ENCODE results near the gene UTRN.

The UTRN gene

DNA sequence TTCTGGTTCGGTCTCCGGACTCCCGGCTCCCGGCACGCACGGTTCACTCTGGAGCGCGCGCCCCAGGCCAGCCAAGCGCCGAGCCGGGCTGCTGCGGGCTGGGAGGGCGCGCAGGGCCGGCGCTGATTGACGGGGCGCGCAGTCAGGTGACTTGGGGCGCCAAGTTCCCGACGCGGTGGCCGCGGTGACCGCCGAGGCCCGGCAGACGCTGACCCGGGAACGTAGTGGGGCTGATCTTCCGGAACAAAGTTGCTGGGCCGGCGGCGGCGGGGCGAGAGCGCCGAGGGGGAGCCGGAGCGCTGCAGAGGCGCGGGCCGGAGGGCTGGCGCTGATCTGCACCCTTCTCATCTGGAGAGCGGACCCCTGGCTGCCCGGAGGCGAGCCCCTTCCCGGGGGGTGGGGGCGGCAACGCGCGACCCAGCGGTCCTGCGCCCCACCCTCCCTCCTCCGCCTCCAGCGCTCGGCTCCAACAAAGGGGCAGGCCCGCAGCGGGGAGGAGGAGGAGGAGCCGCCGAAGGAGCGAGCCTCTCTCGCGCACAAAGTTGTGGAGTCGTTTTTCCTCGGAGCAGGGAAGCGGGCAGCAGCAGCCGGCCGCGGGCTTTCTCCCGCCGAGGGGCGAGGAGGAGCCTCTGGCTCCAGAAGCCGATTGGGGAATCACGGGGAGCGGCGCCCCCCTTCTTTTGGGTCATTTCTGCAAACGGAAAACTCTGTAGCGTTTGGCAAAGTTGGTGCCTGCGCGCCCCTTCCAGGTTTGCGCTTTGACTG, at the start of gene UTRN:
Gene UTRN, plus strand, starts transcription at position 553 of the 765 bp plus-strand sequence. CDS start 6,494 bp downstream, outside the sequence.
- peak; percentile 70 for DNase-seq

DNA sequence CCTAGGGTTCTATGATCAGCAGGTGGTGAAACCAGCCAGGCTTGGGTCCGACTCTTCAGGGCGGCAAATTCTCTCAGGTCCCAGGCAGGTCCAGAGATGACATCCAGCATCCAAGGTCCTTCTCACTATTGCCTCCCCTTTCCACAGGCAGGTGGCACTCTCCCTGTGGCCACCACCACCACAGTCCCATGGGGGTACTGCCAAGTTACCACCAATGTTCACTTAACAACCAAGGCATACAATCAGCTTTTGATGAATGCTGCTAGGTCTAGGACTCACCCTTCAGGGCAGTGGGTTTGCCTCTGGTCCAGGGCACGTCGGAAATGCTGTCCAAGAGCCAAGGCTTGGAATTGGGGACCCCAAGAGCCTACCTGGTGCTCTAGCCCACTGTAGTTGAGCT, 40.4 kb upstream of the UTRN start:
- DNase-seq, result no peak

DNA sequence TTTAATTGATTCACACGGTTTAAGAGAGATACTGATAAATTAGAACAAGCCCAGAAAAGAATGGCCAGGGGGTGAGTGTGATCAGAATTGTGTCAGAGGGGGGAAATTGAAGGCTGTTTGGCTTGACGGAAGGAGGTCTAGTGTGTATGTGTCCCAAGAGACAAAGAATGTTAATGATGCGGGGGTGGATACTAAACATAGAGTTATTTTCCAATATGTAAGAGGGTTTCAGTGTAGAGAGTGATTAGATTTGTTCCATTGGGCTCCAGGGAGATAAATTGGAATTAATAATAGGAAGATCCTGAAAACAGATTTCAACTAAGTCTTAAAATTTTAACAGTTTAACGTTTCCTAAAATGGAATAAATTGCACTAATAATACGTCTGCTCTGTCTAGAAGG, 38.1 kb upstream of the UTRN start:
- no peak for DNase-seq

DNA sequence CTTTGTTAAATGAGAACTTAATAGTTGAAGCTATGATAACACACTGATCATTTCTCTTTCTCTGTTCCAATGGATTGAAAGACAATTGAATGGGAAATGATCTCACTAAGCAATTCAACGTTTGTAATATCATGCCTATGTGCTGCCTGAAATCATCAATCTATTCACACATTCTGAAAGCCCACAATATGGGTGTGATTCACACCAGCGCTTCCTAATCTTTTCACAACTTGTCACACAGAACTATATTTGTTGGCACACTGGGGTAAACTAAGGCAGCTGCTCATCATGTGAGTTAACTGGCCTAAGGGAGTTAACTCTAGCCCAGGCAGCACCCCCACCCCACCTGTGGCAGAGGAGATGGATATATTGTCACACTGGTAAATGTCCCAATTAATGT, 37.1 kb upstream of the UTRN start:
- DNase-seq, result no peak

DNA sequence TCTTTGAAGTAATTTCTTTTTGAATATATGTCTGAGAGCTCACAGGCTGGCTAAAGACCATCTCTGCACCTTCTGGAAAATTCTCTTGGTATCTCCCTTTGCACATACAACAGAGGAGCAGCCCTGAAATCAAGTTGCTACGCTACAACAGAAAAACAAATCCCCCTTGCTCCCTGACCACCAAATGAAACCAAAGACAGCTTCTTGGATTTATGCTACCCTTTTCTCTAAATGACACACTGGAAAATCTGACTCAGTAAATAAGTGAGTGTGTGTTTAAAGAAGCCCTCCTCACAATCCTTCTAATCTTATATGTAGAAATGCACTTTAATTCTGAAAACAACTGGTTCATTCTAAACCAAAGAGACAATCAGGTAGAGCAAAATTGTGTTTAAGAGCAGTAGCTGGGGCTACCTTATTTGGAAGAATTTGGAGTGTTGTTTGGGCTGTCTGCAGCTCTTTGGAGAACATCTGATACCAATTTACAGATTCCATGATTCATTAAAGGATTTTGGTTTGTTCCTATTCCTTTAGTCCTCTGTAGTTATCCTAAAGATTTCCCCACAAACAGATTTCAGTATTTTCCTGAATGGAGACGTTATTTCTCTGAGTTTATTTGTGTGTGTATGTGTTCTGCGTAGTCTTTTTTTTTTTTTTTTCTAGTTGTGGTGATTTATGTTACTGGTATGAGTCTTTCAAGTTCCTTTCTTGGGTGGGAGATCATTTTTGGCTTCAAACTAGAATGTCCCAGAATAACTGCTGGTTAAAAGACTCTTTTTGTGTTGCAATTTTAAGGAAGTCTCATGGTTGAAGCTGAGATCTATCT, 36.4 kb upstream of the UTRN start:
- no peak for DNase-seq

DNA sequence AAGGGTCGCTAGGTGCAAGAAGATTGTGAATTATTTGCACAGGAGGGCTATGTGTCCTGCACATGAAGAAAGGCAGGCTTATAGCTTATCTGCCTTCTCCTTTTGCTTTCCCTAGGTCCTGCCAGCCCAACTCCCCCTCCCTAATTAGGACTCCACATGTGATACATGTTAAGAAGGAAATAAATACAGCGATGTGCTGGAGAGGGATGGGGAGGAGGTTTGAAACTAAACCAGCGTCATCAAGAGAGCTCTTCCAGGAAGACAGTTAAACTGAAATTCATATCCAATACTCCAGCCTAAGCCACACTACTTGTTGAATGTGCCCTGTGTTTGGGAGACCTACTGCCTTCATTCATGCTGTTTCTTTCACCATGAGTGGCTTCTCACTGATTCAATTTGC, 34.9 kb upstream of the UTRN start:
- DNase-seq, result no peak

DNA sequence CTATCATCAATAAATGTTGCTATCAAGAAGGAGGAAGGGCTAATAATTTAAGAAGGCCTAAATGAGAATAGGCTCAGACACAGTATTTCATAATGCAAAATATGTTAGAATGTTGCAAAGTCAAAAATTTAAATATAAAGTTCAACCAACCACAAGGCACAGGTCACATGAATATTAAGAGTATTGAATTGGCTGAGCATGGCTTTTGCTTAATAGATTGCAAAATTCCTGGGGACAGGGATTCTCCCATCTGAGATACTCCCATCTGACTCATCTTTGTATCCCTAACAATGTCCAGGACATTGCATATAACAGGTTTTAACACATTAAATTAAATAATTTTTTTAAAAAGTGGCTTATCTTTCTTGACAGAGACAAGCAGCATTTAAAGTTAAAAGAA, 32.9 kb upstream of the UTRN start:
- DNase-seq, result no peak

DNA sequence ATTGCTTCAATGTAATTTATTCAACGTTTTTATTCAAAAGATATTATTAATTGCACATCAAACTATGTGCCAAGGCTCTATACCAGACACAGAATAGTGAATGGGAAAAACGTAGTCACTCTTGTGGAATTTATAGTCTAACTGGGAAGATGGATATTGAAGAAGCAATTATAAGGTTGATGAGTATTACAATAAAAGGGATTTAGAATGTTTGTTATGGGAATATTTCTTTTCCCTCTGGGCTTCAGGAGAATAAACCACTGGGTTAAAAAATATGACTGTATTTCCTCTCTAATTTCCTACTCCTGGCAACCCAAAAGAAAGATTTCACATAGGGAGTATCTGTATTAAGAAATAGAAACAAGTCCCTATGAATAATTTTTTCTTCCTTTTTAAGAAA, 25.1 kb upstream of the UTRN start:
- DNase-seq, result no peak

DNA sequence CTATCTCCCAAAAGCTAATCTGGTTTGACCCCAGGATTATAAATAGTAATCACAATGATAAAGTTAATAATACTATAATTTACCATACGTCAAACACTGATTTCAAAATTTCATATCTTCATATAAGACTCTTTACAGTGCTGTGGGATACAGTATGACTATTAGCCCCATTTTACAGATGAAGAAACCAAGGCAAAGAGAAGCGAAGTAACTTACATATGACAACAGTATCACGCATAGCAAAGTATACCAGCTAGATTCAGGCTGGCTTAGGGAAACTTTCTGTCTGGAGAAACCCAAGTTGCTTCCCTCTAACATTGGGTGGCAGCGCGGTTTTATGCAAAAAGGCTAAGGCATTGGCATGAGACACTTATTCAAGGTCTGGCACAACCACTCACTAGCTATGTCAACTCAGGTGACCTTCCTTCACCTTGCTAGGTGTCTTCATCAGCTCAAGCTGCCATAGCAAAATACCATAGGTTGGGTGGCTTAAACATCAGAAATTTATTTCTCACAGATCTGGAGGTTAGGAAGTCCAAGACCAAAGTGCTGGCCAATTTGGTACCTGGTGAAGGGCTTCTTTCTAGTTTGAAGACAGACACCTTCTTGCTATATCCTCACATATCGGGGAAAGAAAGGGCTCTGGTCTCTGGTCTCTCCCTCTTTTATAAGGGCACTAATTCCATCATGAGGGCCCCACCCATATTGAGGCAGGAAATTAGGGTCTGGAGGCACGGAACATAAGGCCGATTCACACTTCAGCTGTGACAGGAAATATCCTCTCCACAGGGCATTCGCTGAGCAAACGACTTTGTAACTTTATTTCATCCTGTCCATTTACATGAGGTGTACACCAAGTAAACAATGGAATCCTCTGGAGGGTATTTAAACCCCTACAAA, 22.4 kb upstream of the UTRN start:
- DNase-seq, result no peak

DNA sequence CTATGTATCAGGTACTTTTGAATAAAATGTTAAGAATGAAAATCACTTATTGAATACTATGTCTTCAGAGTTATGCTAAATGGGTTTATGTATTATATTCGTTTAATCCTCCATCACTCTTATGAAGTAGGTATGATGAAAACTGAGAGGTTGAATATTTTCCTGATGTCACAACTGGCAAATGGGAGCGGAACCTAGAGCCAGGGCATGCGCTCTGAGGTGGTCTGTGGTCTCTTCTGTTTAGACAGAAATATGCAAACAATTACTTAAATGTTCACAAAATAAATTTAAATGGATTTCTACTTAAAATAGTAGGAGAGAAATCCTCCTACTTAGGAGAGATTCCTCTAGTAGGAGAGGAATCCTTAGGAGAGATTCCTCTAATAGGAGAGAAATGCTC, 21.3 kb upstream of the UTRN start:
- no peak for DNase-seq

DNA sequence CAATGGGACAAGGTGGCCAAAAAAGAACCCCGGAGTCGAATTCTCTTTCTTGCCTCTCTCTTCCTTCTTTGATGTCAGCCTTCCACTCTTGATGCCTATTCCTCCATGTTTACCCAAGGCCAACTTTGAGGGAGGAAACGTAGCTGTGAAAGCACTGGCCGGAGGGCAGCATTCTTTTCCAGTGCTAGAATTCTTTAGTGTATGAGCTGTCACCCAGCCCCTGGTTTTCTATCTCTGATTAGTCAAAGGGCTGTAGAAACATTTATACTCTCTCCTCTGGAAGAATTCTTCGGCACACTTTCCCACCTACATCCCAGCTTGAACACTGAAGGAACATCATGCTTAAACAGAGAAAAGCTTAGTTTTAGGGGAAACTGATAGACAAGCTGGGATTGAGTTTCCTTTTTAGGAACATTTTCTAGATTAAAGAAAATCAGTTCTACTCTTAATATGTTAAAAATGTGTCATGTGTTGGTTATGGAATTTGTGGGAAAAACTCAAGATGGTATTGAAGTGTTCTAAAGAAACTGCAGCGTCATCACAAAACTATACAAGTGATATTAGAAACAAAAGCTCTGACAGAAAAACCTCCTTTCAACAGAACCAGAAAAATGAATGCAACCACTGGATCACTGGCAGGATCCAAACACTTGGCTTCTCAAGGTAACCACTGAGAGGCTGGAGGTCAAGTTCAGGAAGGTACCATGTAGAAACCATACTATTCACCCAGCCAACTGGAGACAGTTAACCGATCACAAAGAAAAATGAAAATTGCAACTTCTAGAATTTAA, 20.7 kb upstream of the UTRN start:
- DNase-seq, result no peak

DNA sequence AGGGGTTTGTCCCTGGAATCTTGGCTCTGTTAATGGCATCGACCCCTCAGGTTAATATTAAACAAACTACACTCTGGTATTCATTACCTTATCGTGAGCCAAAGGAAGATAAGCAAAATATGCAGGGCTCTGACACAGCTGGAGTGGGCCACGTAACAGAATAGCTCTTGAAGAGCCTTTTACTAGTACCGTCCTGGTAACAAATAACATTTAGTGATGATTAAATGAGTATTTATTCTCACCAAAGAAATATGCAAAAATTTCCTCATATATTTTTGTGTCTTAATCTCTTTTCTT, 20.1 kb upstream of the UTRN start:
- DNase-seq, result no peak

DNA sequence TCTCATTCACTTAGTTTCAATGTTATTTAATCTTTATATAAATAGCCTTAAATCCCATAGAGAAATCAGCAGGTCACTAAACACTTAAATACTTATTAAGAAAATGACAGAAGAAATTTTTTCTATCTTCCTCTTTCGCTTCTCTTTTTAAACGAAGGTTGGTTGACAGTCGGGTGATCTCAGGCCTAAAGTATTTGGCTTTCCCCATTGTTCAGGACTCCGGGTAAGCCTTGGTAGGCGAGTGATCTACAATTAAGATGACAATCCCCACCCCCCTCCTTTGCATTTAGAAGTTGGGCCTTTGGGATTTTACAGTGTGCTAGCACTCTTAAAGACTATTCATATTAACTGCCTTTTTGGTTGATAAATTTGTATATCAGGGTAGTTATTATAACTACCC, 19.7 kb upstream of the UTRN start:
- DNase-seq, result no peak

DNA sequence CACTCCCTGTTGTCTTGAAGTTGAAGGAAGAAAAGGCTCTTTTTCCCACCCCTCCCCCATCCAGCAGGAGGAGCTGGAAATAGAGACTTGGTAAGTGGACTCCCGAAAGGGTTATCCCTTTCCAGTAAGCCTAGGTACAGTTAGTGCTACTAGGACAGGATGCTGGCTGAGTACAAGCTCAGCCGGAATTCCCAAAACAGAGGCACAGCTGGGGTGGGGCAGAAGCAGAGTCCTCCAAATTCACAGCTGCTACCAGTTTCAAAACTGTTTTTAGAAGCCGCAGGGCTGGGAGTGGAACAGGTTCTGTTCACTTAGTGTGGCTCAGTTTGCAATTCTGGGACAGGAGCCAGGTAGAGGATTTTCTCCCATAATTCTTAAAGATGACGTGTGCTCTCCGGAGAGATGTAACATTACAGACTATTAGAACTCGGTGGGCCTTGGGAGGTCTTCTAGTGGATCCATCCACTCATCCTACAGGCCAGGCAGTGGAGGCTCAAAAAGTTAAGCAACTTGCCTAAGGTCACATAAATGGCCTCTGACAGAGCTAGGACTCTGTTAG, 19.0 kb upstream of the UTRN start:
- no peak for DNase-seq

DNA sequence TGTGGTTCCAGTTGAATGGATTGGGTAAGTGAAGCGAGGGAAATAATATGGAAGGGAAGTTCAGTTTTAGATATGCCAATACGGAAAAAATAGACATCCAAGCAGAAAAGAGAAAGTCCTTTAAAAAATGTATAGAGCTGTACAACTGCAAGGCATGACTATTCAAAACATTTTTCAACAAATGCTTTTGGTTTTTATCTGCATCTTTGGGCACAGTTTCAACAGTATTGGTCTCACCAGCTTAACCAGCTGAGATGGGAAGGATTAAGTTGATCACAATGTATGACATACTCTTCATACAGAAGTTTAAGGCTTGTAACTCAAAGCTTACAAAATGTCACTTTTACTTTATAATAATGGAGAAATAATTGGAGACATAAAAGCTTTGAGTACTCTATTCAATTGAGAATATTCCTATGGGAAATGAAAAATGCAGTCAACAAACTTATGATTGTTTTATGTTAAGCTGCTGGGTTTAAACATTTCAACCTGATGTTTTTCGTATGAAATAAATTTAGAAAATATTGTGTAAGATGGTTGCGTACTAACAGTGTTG, 16.3 kb upstream of the UTRN start:
- no peak for DNase-seq

DNA sequence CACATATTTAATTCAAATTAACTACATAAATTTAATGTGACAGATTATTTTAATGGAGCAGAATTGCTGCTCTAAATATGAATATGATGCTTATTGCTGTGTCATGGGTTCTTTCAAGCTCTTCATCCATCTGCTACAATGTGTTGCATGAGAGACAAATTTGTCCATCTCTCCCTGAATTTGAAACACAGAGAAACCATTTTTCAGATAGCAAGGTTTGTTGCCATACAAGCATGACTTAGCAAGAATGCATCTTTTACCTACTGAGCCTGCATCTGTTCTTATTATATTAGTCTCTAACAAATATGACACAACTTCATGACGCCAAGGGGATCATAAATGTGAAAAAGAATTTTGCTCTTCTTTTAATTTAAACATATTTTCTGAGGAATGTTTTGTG, 8.0 kb upstream of the UTRN start:
- DNase-seq, result no peak

DNA sequence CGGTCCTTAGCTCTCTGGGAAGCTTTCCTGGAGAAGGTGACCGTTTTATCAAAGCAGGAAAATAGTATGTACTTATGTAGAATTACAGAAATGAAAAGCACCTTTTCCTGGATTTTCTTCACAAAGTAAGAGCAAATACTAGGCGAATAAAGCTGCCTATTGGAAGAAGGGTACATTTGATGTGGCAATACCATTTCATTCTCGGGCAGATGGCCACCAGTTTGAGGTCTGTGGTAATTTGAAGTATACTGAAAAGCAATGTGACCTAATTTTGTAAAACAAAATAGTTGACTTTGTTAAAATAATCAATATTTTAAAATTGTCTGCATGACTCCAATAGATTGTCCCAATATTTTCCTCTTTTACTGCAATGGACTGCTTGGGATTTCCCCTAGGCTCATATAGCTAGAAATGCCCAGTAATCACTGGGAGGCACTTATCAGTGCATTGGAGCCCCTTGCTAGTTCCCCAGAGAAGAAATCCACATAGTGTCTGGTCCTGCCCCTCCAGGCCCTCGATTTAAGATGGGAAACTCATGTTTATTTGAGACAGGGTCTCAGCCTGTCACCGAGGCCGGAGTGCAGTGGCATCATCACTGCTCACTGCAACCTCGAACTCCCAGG, 7.4 kb upstream of the UTRN start:
- DNase-seq, result no peak

DNA sequence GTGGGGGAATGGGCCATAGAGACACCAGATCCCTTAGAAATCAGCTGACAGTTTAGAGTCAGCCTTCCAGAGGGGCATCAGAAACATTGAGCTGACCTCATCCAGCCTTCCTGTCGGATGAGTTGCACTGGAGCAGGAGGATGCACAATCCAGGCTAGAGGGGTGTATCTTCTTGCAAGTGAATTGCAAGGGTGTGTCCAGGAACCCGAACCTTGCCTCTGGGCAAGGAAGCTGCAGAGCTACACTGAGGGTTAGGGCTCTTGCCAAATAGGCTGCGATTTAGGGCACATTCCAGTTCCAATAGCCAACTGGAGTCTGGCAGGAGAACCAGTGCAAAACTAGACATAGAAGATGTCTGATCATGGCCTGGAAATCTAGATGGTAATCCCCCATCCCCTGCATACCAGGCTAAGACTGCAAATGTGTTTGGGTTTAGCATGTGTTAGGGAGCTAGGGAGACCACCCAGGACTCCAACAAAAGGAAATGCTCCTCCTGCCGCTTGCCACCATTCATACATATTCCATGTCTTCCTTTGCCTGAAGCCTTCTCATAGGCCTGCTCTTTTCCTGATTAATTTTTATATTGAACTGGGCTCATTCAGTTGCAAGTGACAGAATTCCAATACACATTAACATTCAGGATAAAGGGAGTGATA, 6.3 kb upstream of the UTRN start:
- no peak for DNase-seq

DNA sequence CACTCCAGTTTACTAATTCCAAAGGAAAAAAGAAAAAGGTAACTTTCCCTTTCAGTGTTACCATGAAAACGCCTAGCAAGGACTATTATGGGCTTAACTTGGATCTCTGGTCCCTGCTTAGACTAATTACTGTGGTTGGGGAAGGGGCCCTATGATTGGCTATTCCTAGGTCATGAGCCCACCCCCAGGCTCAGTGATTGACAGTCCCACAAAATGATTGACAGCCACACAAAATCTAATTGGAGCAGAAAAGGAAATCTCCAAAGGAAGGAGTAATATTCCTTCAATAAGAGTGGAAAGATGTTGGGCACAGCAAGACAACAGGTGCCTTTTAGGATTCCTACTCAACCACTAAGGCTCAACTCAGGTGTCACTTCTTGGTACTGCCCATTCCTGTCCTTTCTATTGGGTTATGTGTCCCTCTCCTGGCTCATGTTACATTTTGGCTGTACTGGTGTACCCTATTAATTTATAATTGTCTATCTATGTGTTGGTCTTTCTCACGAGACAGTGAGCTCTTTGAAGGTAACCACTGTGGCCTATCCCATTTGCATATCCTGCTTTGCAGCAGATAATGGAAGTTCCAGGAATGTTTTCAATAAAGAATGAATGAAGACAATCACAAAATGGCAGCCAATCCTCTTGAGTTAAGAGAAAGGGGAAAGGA, 5.5 kb upstream of the UTRN start:
- no peak for DNase-seq
